ENCODE data around the gene AIFM2.
"Not testable (repeated sequence)": the region's sequence is repeated elsewhere in the genome, so short reads cannot be mapped to it uniquely, and the experiment has no call there.

The AIFM2 gene

DNA sequence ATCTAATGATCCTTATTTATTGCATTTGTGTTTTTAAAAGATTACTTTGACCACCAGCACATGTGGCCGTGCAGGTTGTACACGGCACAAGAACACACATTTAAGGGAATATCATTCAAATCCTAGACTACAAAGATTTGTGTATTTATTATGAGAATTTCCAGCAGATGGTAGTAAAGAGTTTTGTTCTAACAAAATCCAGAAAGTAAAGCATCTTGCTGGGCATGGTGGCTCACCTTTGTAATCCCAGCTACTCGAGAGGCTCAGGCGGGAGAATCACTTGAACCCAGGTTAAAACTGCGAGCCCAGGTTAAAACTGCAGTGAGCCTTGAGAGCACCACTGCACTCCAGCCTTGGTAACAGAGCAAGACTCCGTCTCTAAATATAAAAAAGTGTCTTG, 48.4 kb downstream of the AIFM2 start:
- no peak overlapping the region for H3K27ac ChIP-seq
- TF ChIP-seq, protein P1, sequence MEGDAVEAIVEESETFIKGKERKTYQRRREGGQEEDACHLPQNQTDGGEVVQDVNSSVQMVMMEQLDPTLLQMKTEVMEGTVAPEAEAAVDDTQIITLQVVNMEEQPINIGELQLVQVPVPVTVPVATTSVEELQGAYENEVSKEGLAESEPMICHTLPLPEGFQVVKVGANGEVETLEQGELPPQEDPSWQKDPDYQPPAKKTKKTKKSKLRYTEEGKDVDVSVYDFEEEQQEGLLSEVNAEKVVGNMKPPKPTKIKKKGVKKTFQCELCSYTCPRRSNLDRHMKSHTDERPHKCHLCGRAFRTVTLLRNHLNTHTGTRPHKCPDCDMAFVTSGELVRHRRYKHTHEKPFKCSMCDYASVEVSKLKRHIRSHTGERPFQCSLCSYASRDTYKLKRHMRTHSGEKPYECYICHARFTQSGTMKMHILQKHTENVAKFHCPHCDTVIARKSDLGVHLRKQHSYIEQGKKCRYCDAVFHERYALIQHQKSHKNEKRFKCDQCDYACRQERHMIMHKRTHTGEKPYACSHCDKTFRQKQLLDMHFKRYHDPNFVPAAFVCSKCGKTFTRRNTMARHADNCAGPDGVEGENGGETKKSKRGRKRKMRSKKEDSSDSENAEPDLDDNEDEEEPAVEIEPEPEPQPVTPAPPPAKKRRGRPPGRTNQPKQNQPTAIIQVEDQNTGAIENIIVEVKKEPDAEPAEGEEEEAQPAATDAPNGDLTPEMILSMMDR (conservative IDR thresholded peaks at IDR 0.05; ENCODE audit: low read depth): no peak
- no peak for DNase-seq (ENCODE audit: low spot score)
- CTCF ChIA-PET: interaction anchor here (1.6 kb wide), 1 partner anchor 32 kb away, joined by 5 read pairs; no protein-coding TSS in a partner anchor
- POLR2A ChIA-PET (ENCODE audit: low non-redundant PET): no interaction called here

DNA sequence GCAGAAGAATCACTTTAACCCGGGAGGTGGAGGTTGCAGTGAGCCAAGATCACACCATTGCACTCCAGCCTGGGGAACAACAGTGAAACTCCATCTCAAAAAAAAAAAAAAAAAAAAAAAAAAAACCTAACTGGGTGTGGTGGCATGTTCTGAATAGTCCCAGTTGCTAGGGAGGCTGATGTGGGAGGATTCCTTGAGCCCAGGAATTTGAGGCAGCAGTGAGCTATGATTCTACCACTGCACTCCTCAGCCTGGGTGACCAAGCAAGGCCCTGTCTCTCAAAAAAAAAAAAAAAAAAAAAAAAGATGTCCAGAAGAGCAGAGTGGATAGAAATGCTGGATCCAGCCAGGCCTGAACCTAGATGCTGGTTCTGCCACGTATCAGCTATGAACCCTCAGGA, 51.8 kb downstream of the AIFM2 start:
- DNase-seq (ENCODE audit: low spot score); POLR2A ChIA-PET (ENCODE audit: low non-redundant PET); H3K27ac ChIP-seq: not testable (repeated sequence)
- CTCF ChIA-PET: interaction anchor here (0.7 to 0.8 kb wide), 2 partner anchors 35 to 673 kb away, joined by 4 to 7 read pairs; no protein-coding TSS in a partner anchor

DNA sequence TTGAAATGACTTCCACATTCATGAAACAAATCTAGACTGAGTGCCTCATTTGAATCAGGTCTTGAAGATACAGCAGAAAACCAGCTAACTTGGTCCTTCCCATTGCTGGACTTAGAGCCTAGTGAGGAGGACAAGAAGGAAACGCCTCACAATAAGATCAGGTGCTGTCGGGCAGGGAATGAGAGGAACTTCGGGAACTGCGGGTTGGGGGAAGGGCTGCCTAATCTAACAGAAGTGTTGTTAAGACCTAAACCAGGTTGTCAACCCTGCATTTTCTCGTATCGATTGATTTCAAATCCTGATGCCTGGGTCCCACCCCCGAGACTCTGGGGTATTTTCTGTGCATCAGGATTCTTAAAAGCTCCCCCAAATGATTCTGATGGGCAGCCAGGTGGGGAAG, 53.7 kb downstream of the AIFM2 start:
- TF ChIP-seq, protein P1 (conservative IDR thresholded peaks at IDR 0.05; ENCODE audit: low read depth): no peak
- H3K27ac ChIP-seq: no peak overlapping the region
- ChIA-PET CTCF (interaction anchor here (0.7 kb wide), 1 partner anchor 51 kb away, joined by 3 read pairs; no protein-coding TSS in a partner anchor), POLR2A (ENCODE audit: low non-redundant PET) (no interaction called here)
- DNase-seq (ENCODE audit: low spot score): no peak

DNA sequence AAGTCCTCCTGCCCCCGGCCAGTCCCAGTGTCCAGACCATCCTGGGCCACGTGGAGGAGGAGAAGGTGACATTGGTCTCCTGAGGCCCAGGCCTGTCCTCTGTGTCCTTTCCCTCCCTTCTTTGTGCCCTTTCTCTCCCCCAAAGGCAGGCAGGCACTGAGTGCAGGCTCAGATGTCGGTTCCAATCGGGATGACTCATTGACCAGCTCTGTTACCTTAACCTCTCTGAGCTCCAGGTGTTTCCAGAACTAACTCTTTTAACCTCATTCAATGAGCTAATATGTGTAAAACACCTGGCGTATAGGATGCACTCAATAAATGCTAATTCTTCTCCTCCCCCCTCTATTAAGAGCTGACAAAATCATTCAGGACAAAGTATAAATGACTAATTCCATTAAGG, 54.3 kb downstream of the AIFM2 start:
- H3K27ac ChIP-seq: no peak overlapping the region
- ChIA-PET CTCF (no interaction called here), POLR2A (ENCODE audit: low non-redundant PET) (no interaction called here)
- no peak for DNase-seq (ENCODE audit: low spot score)
- TF ChIP-seq, protein P1 (conservative IDR thresholded peaks at IDR 0.05; ENCODE audit: low read depth): no peak

DNA sequence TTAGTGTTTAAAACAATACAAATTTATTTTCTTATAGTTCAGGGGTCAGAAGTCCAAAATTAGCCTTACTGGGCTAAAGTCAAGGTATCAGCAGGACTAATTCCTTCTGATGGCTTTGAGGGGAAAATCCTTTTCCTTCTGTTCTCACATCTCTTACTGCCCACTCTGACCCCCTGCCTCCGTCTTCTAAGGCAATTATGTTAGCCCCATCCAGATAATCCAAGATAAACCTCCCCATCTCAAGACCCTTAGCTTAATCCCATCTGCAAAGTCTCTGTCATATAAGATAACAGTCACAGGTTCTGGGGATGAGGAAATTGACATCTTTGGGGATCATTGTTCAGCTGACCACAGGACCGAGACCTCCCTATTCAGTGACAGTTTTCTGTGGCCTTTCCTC, 57.7 kb downstream of the AIFM2 start:
- POLR2A ChIA-PET (ENCODE audit: low non-redundant PET): no interaction called here
- no peak overlapping the region for H3K27ac ChIP-seq
- DNase-seq (ENCODE audit: low spot score): no peak
- CTCF ChIA-PET: no interaction called here
- TF ChIP-seq, protein P1 (conservative IDR thresholded peaks at IDR 0.05; ENCODE audit: low read depth): no peak

DNA sequence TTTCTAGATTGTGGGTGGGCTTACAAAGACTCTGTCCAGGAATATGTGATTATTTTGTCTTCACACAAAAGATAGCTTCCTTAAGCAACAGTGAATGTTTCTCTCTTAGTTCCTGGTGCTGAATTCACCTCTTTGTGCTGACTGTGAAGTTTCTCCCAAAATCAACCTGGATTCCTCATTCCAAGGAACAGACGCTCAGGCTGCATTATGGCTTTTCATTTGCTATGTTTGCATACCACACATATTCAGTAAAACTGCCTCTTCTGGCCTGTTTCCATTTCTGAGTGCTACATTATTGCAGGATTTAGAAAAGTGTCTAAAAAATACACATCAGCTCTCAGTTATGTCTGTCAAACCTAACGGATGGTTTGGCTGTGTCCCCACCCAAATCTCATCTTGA, 58.5 kb downstream of the AIFM2 start:
- POLR2A ChIA-PET (ENCODE audit: low non-redundant PET): no interaction called here

DNA sequence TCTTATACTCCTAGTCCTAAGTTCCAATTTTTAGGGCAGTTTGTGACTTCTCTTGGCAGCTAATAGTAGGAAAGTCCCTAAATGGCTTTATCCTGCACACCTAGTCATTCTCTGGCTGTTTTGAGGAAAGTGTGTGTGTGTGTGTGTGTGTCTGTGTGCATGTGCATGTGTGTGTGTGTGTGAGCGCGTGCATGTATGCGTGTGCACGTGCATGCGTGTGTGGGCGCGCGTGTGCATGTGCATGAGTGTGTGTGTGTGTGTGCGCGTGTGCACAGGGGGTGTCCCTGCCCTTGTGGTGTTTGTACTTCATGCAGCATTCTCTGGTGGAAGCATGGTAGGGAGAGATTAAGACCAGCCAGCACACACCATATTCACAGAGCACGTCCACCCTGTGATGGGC, 61.8 kb downstream of the AIFM2 start:
- ChIA-PET POLR2A (ENCODE audit: low non-redundant PET) (no interaction called here), CTCF (no interaction called here)
- no peak for DNase-seq (ENCODE audit: low spot score)
- TF ChIP-seq, protein P1 (conservative IDR thresholded peaks at IDR 0.05; ENCODE audit: low read depth): no peak
- H3K27ac ChIP-seq: no peak overlapping the region

More for the DNA sequence above, 58.5 kb downstream of the AIFM2 start:
- CTCF ChIA-PET: no interaction called here
- no peak for DNase-seq (ENCODE audit: low spot score)
- no peak overlapping the region for H3K27ac ChIP-seq
- TF ChIP-seq, protein P1 (conservative IDR thresholded peaks at IDR 0.05; ENCODE audit: low read depth): no peak
